ENCODE data around the gene CCDC177.

DNA sequence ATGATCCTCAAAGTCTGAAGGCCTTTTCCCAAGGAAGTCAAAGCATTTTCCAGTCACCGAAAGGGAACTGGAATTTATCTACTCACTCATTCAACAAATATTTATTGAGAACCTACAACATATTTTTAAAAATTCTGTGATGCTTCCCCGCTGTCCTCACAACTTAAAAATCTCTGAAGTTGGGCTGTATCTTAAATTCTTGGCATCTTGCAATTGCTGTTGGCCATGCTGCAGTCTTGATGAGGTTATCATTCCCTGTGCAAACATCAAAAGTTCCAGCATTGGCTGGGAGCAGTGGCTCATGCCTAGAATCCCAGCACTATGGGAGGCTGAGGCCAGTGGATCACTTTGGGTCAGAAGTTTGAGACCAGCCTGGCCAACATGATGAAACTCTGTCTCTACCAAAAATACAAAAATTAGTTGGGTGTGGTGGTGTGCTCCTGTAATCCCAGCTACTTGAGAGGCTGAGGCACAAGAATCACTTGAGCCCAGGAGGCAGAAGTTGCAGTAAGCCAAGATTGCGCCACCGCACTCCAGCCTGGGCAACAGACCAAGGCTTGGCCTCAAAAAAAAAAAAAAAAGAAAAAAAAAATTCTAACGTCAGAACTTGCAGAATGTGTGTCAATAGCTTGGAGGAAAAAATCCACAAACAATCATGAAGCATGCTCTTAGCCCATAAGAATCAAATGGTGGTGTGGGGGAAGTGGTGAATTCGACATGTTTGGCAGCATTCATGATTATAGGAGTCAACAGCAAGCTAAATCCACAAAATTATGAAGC lies 34.9 kb downstream of the CCDC177 start:
- TF ChIP-seq, protein P1, sequence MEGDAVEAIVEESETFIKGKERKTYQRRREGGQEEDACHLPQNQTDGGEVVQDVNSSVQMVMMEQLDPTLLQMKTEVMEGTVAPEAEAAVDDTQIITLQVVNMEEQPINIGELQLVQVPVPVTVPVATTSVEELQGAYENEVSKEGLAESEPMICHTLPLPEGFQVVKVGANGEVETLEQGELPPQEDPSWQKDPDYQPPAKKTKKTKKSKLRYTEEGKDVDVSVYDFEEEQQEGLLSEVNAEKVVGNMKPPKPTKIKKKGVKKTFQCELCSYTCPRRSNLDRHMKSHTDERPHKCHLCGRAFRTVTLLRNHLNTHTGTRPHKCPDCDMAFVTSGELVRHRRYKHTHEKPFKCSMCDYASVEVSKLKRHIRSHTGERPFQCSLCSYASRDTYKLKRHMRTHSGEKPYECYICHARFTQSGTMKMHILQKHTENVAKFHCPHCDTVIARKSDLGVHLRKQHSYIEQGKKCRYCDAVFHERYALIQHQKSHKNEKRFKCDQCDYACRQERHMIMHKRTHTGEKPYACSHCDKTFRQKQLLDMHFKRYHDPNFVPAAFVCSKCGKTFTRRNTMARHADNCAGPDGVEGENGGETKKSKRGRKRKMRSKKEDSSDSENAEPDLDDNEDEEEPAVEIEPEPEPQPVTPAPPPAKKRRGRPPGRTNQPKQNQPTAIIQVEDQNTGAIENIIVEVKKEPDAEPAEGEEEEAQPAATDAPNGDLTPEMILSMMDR (IDR thresholded peaks at IDR 0.05; ENCODE audit: insufficient read depth, low read length, poor library complexity, severe bottlenecking), result no peak
- no peak for TF ChIP-seq EZH2phosphoT487 (conservative IDR thresholded peaks at IDR 0.05; ENCODE audit: low read length)

Measured in SU-DHL-6 (cell line).